SU-DHL-6 (cell line): ENCODE results near the gene COQ5.

Experiments used
- H2AFZ ChIP-seq: fragments of 200-600 bp; sonication (generic); 2 replicates; pipeline ENCODE4 v1.6.1; 2014; ENCODE audit warnings: low read depth, mild to moderate bottlenecking, moderate library complexity, mixed read lengths, antibody characterized with exemption, low read length; ENCODE audit not compliant: severe bottlenecking
- H3F3A ChIP-seq: fragments of 200-600 bp; shearing (Covaris generic); 2 replicates; pipeline ENCODE4 v1.6.0; 2016; ENCODE audit warnings: antibody characterized with exemption, mild to moderate bottlenecking; ENCODE audit not compliant: insufficient read depth
- H3K27ac ChIP-seq: fragments of 200-600 bp; sonication (generic); 2 replicates; pipeline ENCODE4 v1.5.1; 2016; ENCODE audit warnings: low read depth, mild to moderate bottlenecking, low read length, moderate library complexity, mixed read lengths
- H3K27me3 ChIP-seq: fragments of 200-600 bp; sonication (generic), shearing (Covaris generic); 2 replicates; pipeline ENCODE4 v1.6.0; 2014; ENCODE audit warnings: mild to moderate bottlenecking, low read length
- H3K36me3 ChIP-seq: fragments of 200-600 bp; sonication (generic); 2 replicates; pipeline ENCODE4 v1.6.1; 2014; ENCODE audit warnings: mild to moderate bottlenecking, low read length, mixed read lengths
- H3K4me2 ChIP-seq: fragments of 300-600, 200-600 bp; shearing (Covaris generic), sonication (generic); 2 replicates; pipeline ENCODE4 v1.6.0; 2014; ENCODE audit warnings: low read length, low read depth, mild to moderate bottlenecking; ENCODE audit not compliant: poor library complexity, severe bottlenecking
- H3K4me3 ChIP-seq: fragments of 200-600 bp; sonication (generic); 2 replicates; pipeline ENCODE4 v1.5.1; 2014; ENCODE audit warnings: antibody characterized with exemption, low read length, mild to moderate bottlenecking, mixed read lengths; ENCODE audit not compliant: insufficient read depth, poor library complexity, severe bottlenecking
- H3K79me2 ChIP-seq: fragments of 200-600 bp; sonication (generic); 2 replicates; pipeline ENCODE4 v1.6.1; 2014; ENCODE audit warnings: mild to moderate bottlenecking, low read length, moderate library complexity; ENCODE audit not compliant: insufficient read depth
- H3K9ac ChIP-seq: fragments of 200-600 bp; sonication (generic); 2 replicates; pipeline ENCODE4 v1.7.0; 2014; ENCODE audit warnings: mild to moderate bottlenecking, low read length
- H3K9me2 ChIP-seq: fragments of 200-600 bp; sonication (generic); replicated peaks from 2 replicates; pipeline ENCODE4 v1.6.1; 2014; ENCODE audit warnings: low read length; ENCODE audit not compliant: insufficient read depth
- H3K9me3 ChIP-seq: fragments of 200-600 bp; sonication (generic); 2 replicates; pipeline ENCODE4 v1.6.1; 2014; ENCODE audit warnings: low read length, mixed read lengths; ENCODE audit not compliant: insufficient read depth
- H4K20me1 ChIP-seq: fragments of 200-600 bp; sonication (generic); 2 replicates; pipeline ENCODE4 v1.6.1; 2014; ENCODE audit warnings: low read depth, mild to moderate bottlenecking, antibody characterized with exemption, low read length, moderate library complexity, mixed read lengths
- EZH2phosphoT487 ChIP-seq: fragments of 200-600 bp; sonication (generic), shearing (Covaris generic); conservative IDR thresholded peaks from 2 replicates; pipeline ENCODE4 v1.6.1; 2018; ENCODE audit warnings: mild to moderate bottlenecking, antibody characterized with exemption, low read length, moderate library complexity, mixed read lengths
- TF ChIP-seq, protein P1 (sequence below): fragments of 200-600 bp; sonication (generic); IDR thresholded peaks from one replicate; pipeline ENCODE4 v1.5.1; 2017; ENCODE audit warnings: antibody characterized with exemption, mild to moderate bottlenecking, low read length, moderate library complexity; ENCODE audit not compliant: insufficient read depth, poor library complexity, severe bottlenecking

COQ5 gene

DNA sequence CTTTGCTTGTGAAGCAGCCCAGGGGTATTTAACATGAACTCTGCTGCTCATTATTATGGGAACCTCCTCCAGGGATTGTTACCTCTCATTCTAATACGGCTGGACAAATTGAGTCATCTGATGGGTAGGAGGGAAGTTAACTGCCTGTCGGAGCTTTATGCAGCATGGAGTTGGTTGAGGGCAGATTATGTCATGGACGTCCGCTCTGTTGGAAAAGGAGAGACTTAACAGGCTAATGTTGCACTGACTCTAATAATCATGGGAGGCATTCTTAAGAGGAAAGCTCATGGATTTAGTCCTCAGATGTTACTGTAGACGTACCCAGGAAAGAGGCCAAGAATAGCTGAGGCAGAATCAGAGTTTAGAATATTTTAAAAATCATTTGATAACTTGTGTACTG, 42.3 kb upstream of the COQ5 start:
- Histone ChIP-seq H3K27ac (no peak overlapping the region), H3K4me2 (no peak overlapping the region), H3F3A (peaks cover 6% of the 10 kb centered on the region; the same call in 1 of the 2 replicates), H3K9ac (no peak overlapping the region), H3K27me3 (no peaks in the 10 kb centered on the region), H3K9me3 (no peaks in the 10 kb centered on the region), H3K4me3 (no peak overlapping the region), H3K9me2 (no peaks in the 10 kb centered on the region), H3K36me3 (peaks cover 20% of the 10 kb centered on the region), H4K20me1 (no peaks in the 10 kb centered on the region), H3K79me2 (no peaks in the 10 kb centered on the region), H2AFZ (no peak overlapping the region)
- no peak for TF ChIP-seq EZH2phosphoT487
- TF ChIP-seq, protein P1, sequence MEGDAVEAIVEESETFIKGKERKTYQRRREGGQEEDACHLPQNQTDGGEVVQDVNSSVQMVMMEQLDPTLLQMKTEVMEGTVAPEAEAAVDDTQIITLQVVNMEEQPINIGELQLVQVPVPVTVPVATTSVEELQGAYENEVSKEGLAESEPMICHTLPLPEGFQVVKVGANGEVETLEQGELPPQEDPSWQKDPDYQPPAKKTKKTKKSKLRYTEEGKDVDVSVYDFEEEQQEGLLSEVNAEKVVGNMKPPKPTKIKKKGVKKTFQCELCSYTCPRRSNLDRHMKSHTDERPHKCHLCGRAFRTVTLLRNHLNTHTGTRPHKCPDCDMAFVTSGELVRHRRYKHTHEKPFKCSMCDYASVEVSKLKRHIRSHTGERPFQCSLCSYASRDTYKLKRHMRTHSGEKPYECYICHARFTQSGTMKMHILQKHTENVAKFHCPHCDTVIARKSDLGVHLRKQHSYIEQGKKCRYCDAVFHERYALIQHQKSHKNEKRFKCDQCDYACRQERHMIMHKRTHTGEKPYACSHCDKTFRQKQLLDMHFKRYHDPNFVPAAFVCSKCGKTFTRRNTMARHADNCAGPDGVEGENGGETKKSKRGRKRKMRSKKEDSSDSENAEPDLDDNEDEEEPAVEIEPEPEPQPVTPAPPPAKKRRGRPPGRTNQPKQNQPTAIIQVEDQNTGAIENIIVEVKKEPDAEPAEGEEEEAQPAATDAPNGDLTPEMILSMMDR = no peak

DNA sequence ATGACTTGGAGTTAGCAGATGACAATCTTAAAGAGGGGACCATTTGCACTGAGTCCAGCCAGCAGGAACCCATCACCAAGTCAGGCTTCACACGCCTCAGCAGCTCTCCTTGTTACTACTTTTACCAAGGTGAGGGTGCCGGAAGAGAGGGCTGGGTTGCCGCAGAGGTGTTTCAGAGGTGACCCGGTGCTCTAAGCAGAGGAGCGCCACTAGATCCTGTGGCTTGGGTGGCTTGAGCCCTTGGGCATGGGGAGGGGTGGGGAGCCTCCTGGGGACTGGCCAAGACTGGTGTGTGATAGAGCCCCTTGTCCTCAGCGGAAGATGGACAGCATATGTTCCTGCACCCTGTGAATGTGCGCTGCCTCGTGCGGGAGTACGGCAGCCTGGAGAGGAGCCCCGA, 34.5 kb upstream of the COQ5 start:
- Histone ChIP-seq H3K4me3 (no peak overlapping the region), H3K9me3 (no peaks in the 10 kb centered on the region)

DNA sequence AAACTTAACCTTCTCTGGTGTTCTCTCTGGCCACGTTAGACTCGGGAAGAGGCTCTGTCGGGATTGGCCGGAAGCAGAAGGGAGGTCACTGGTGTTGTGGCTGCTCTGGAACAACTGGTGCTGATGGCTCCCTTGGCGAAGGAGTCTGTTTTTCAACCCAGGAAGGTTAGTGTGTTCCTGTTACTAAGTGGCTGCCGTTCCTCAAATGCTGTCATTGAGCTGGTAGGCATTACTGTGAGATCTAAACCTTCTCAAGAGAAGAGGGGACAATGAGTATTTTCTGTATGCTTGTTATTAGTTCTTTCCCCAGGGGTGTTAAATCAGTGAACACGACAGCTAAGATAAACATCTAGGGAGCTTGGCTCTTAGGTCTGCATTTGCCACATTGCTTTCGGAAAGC, 33.9 kb upstream of the COQ5 start:
- Histone ChIP-seq H3K27me3 (no peaks in the 10 kb centered on the region), H3K4me2 (no peak overlapping the region), H3K79me2 (no peaks in the 10 kb centered on the region), H3K9me2 (no peaks in the 10 kb centered on the region), H4K20me1 (no peaks in the 10 kb centered on the region), H3K27ac (no peak overlapping the region), H3K9me3 (no peaks in the 10 kb centered on the region), H3K4me3 (no peak overlapping the region), H2AFZ (no peak overlapping the region), H3K36me3 (peaks cover 31% of the 10 kb centered on the region), H3F3A (peaks cover 3% of the 10 kb centered on the region; the same call in 1 of the 2 replicates), H3K9ac (no peak overlapping the region)
- TF ChIP-seq, protein P1 = no peak
- TF ChIP-seq EZH2phosphoT487 = no peak

More for the DNA sequence above, 34.5 kb upstream of the COQ5 start:
- no peak for TF ChIP-seq EZH2phosphoT487
- TF ChIP-seq, protein P1 = no peak
- Histone ChIP-seq H3K27ac (no peak overlapping the region), H2AFZ (no peak overlapping the region), H3K9me2 (no peaks in the 10 kb centered on the region), H3K27me3 (no peaks in the 10 kb centered on the region), H3K36me3 (peaks cover 28% of the 10 kb centered on the region), H4K20me1 (no peaks in the 10 kb centered on the region), H3K9ac (no peak overlapping the region), H3K4me2 (no peak overlapping the region), H3K79me2 (no peaks in the 10 kb centered on the region), H3F3A (no peaks in the 10 kb centered on the region)
